ENCODE results near the gene NGLY1.

The NGLY1 gene

GRCh38 chr3:25783661-25784512 lies 644 bp upstream of the NGLY1 start:
- peak; percentile 89 for DNase-seq (ENCODE audit: low spot score)

GRCh38 chr3:25782636-25782937 lies 656 bp downstream of the NGLY1 start:
- DNase-seq (ENCODE audit: low spot score) = no peak

GRCh38 chr3:25781758-25782594 lies 1.3 kb downstream of the NGLY1 start:
- DNase-seq (ENCODE audit: low spot score) = no peak

- no peak for DNase-seq (ENCODE audit: low spot score)
Measured at GRCh38 chr3:25781145-25781757, 2.0 kb downstream of the NGLY1 start.

- DNase-seq (ENCODE audit: low spot score) = no peak
Measured at GRCh38 chr3:25780618-25781017, 2.6 kb downstream of the NGLY1 start.

GRCh38 chr3:25775936-25776335 lies 7.3 kb downstream of the NGLY1 start:
- no peak for DNase-seq (ENCODE audit: low spot score)

GRCh38 chr3:25768851-25769250 lies 14.4 kb downstream of the NGLY1 start:
- no peak for DNase-seq (ENCODE audit: low spot score)

GRCh38 chr3:25751725-25752124 lies 31.5 kb downstream of the NGLY1 start:
- DNase-seq (ENCODE audit: low spot score) = no peak

- DNase-seq (ENCODE audit: low spot score) = no peak
Measured at GRCh38 chr3:25751048-25751447, 32.2 kb downstream of the NGLY1 start.

GRCh38 chr3:25749031-25749581 lies 34.1 kb downstream of the NGLY1 start:
- DNase-seq (ENCODE audit: low spot score) = no peak

GRCh38 chr3:25748189-25748588 lies 35.1 kb downstream of the NGLY1 start:
- no peak for DNase-seq (ENCODE audit: low spot score)

GRCh38 chr3:25747033-25747432 lies 36.2 kb downstream of the NGLY1 start:
- no peak for DNase-seq (ENCODE audit: low spot score)

GRCh38 chr3:25744470-25744869 lies 38.8 kb downstream of the NGLY1 start:
- DNase-seq (ENCODE audit: low spot score) = no peak

GRCh38 chr3:25728101-25728500 lies 55.1 kb downstream of the NGLY1 start:
- no peak for DNase-seq (ENCODE audit: low spot score)

- DNase-seq (ENCODE audit: low spot score) = no peak
Measured at GRCh38 chr3:25727316-25727715, 55.9 kb downstream of the NGLY1 start.

- DNase-seq (ENCODE audit: low spot score) = no peak
Measured at GRCh38 chr3:25725810-25726209, 57.4 kb downstream of the NGLY1 start.

GRCh38 chr3:25724948-25725645 lies 58.1 kb downstream of the NGLY1 start:
- no peak for DNase-seq (ENCODE audit: low spot score)

GRCh38 chr3:25723802-25724201 lies 59.4 kb downstream of the NGLY1 start:
- no peak for DNase-seq (ENCODE audit: low spot score)

- no peak for DNase-seq (ENCODE audit: low spot score)
Measured at GRCh38 chr3:25719321-25719720, 63.9 kb downstream of the NGLY1 start.

GRCh38 chr3:25713341-25713985 lies 69.8 kb downstream of the NGLY1 start:
- no peak for DNase-seq (ENCODE audit: low spot score)

GRCh38 chr3:25711090-25711489 lies 72.2 kb downstream of the NGLY1 start:
- DNase-seq (ENCODE audit: low spot score) = no peak
